Measurements from ENCODE around the gene EXOC6B. TPM values are rescaled to one million over a fixed set of nuclear protein-coding genes. Genes with fewer than 3 reads are reported as not detected.

EXOC6B gene
- total RNA-seq, 2 donors from 2014 or later = 16.6 to 36.6 TPM

DNA sequence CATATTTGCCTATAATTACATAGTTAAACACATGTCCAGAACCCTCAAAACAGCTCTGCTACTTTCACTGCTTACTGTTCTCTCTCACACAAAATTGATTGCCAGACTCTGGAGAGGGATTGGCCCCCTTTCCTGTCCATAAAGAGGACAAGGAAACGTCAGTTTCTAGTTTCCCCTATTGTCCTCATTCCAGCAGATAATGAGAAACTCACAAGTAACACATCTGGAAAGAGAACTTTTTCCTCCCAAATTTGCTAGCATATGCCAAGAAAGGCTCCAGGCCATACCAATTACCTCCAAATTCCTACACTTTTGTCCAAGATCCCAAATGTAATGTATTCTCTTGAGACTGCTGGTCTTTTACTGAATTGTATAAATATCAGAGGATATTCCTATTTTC lies 200.5 kb downstream of the EXOC6B start:
- H3K36me3 ChIP-seq = no peaks in the 10 kb centered on the region
- TF ChIP-seq POLR2AphosphoS5 (IDR thresholded peaks at IDR 0.05) = no peak
- TF ChIP-seq POLR2A (IDR thresholded peaks at IDR 0.05) = no peak
- TF ChIP-seq, protein P1, sequence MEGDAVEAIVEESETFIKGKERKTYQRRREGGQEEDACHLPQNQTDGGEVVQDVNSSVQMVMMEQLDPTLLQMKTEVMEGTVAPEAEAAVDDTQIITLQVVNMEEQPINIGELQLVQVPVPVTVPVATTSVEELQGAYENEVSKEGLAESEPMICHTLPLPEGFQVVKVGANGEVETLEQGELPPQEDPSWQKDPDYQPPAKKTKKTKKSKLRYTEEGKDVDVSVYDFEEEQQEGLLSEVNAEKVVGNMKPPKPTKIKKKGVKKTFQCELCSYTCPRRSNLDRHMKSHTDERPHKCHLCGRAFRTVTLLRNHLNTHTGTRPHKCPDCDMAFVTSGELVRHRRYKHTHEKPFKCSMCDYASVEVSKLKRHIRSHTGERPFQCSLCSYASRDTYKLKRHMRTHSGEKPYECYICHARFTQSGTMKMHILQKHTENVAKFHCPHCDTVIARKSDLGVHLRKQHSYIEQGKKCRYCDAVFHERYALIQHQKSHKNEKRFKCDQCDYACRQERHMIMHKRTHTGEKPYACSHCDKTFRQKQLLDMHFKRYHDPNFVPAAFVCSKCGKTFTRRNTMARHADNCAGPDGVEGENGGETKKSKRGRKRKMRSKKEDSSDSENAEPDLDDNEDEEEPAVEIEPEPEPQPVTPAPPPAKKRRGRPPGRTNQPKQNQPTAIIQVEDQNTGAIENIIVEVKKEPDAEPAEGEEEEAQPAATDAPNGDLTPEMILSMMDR (IDR thresholded peaks at IDR 0.05) = no peak
- no peaks in the 10 kb centered on the region for H3K9me3 ChIP-seq
- intact Hi-C loops (cut with DNase I) = no loop called here
- no peaks in the 10 kb centered on the region for H3K4me1 ChIP-seq (replicated peaks)
- H3K27me3 ChIP-seq (replicated peaks; ENCODE audit: insufficient read depth) = no peaks in the 10 kb centered on the region
- no peak overlapping the region for H3K4me3 ChIP-seq
- 49% methylated on average over 1 of the region's 1 CpG for WGBS
- H3K27ac ChIP-seq = no peak overlapping the region
- DNase-seq (ENCODE audit: low spot score) = no peak

GRCh38 chr2:72623481-72623880 lies 202.4 kb downstream of the EXOC6B start:
- Histone ChIP-seq H3K36me3 (no peaks in the 10 kb centered on the region), H3K4me3 (no peak overlapping the region), H3K27me3 (replicated peaks; ENCODE audit: insufficient read depth) (no peaks in the 10 kb centered on the region), H3K4me1 (replicated peaks) (no peaks in the 10 kb centered on the region), H3K27ac (no peak overlapping the region), H3K9me3 (no peaks in the 10 kb centered on the region)
- intact Hi-C loops (cut with DNase I) = no loop called here
- TF ChIP-seq, protein P1 (IDR thresholded peaks at IDR 0.05) = no peak
- TF ChIP-seq POLR2AphosphoS5 (IDR thresholded peaks at IDR 0.05) = no peak
- TF ChIP-seq POLR2A (IDR thresholded peaks at IDR 0.05) = no peak
- no peak for DNase-seq (ENCODE audit: low spot score)

DNA sequence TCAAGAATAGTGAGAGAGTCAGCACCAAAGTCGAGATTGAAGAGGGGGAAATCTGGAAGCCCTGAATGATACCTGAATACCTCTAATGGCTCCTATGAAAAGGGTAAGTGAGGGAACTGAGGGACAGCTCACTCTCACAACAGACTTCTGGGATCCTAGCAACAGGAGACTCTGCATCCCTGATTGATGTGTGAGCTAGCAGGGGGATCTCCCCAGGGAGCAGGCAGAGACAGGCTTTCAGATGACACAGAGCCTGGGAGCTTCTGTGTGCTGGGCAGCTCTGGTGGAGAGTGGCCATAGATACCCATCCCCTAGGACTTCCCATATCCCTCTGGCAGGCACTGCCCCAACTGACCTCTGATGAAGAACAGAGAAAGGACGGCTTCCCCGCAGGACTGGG lies 206.2 kb downstream of the EXOC6B start:
- intact Hi-C loops (cut with DNase I) = no loop called here
- Histone ChIP-seq H3K4me1 (replicated peaks) (no peaks in the 10 kb centered on the region), H3K36me3 (no peaks in the 10 kb centered on the region), H3K9me3 (no peaks in the 10 kb centered on the region), H3K4me3 (no peak overlapping the region), H3K27me3 (replicated peaks; ENCODE audit: insufficient read depth) (no peaks in the 10 kb centered on the region), H3K27ac (no peak overlapping the region)
- no peak for TF ChIP-seq POLR2A (IDR thresholded peaks at IDR 0.05)
- TF ChIP-seq POLR2AphosphoS5 (IDR thresholded peaks at IDR 0.05) = no peak
- TF ChIP-seq, protein P1 (IDR thresholded peaks at IDR 0.05) = no peak
- whole genome bisulfite sequencing = 92% methylated on average over 3 of the region's 3 CpGs
- DNase-seq (ENCODE audit: low spot score) = no peak

- 72% methylated on average over 3 of the region's 3 CpGs for WGBS
- TF ChIP-seq, protein P1 (IDR thresholded peaks at IDR 0.05) = no peak
- TF ChIP-seq POLR2AphosphoS5 (IDR thresholded peaks at IDR 0.05) (no peak), POLR2A (IDR thresholded peaks at IDR 0.05) (no peak)
- DNase-seq (ENCODE audit: low spot score) = no peak
Measured at GRCh38 chr2:72613931-72614330, 211.9 kb downstream of the EXOC6B start.

DNA sequence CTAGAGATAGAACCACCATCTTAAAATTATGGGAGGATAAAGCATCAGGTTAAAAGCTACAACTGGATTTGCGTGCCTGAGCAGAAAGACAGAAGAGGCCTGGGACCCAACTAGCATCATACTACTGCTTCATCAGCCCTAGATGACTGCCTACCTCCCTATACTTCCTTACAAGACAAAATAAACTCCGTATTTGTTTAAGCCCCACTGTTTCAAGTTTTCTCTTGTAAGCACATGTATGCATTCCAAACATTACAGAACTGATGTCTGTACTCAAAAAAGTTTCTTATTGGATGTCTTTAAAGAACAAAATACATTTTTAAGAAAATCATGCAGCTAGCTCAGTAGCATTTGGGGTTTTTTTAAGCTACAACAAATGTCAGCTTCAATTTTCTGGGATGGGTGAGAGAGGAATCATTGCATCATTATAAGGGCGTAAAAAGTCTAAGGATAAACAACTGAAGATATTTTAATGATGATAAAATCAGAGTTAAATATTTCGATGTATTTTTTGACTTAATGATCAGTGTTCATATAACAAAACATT lies 213.1 kb downstream of the EXOC6B start:
- 54% methylated on average over 4 of the region's 4 CpGs for WGBS
- H3K4me3 ChIP-seq = no peak overlapping the region
- intact Hi-C loops (cut with DNase I) = no loop called here
- no peaks in the 10 kb centered on the region for H3K27me3 ChIP-seq (replicated peaks; ENCODE audit: insufficient read depth)
- no peaks in the 10 kb centered on the region for H3K36me3 ChIP-seq
- TF ChIP-seq POLR2AphosphoS5 (IDR thresholded peaks at IDR 0.05) (no peak), POLR2A (IDR thresholded peaks at IDR 0.05) (no peak)
- TF ChIP-seq, protein P1 (IDR thresholded peaks at IDR 0.05) = no peak
- DNase-seq (ENCODE audit: low spot score) = no peak
- H3K4me1 ChIP-seq (replicated peaks) = no peaks in the 10 kb centered on the region
- no peak overlapping the region for H3K27ac ChIP-seq
- no peaks in the 10 kb centered on the region for H3K9me3 ChIP-seq

More at GRCh38 chr2:72613931-72614330, 211.9 kb downstream of the EXOC6B start:
- intact Hi-C loops (cut with DNase I) = no loop called here
- H3K4me3 ChIP-seq = no peak overlapping the region
- H3K36me3 ChIP-seq = no peaks in the 10 kb centered on the region
- no peaks in the 10 kb centered on the region for H3K4me1 ChIP-seq (replicated peaks)
- no peak overlapping the region for H3K27ac ChIP-seq
- H3K9me3 ChIP-seq = no peaks in the 10 kb centered on the region
- H3K27me3 ChIP-seq (replicated peaks; ENCODE audit: insufficient read depth) = no peaks in the 10 kb centered on the region

All from prostate gland (tissue), 2 donors.